ENCODE results near the gene KSR1.

Gene KSR1

GRCh38 chr17:27475070-27475673 is 18.9 kb downstream of the KSR1 start:
- DNase-seq, result no peak

GRCh38 chr17:27475981-27476895 is 20.0 kb downstream of the KSR1 start:
- no peak for DNase-seq

- no peak for DNase-seq
Observed at GRCh38 chr17:27477050-27477888, 21.0 kb downstream of the KSR1 start.

GRCh38 chr17:27477971-27478684 is 21.9 kb downstream of the KSR1 start:
- no peak for DNase-seq

GRCh38 chr17:27478901-27479538 is 22.8 kb downstream of the KSR1 start:
- DNase-seq, result no peak

- DNase-seq, result no peak
Observed at GRCh38 chr17:27479838-27480237, 23.6 kb downstream of the KSR1 start.

- DNase-seq, result no peak
Observed at GRCh38 chr17:27480699-27481098, 24.5 kb downstream of the KSR1 start.

- no peak for DNase-seq
Observed at GRCh38 chr17:27481327-27481726, 25.1 kb downstream of the KSR1 start.

- no peak for DNase-seq
Observed at GRCh38 chr17:27485125-27485524, 28.9 kb downstream of the KSR1 start.

GRCh38 chr17:27485716-27486495 is 29.7 kb downstream of the KSR1 start:
- DNase-seq, result no peak

GRCh38 chr17:27486741-27487140 is 30.5 kb downstream of the KSR1 start:
- no peak for DNase-seq

- no peak for DNase-seq
Observed at GRCh38 chr17:27488231-27488630, 32.0 kb downstream of the KSR1 start.

GRCh38 chr17:27489045-27489715 is 32.9 kb downstream of the KSR1 start:
- no peak for DNase-seq

- no peak for DNase-seq
Observed at GRCh38 chr17:27490391-27490790, 34.1 kb downstream of the KSR1 start.

- no peak for DNase-seq
Observed at GRCh38 chr17:27491713-27492190, 35.5 kb downstream of the KSR1 start.

GRCh38 chr17:27492470-27492869 is 36.2 kb downstream of the KSR1 start:
- DNase-seq, result no peak

- no peak for DNase-seq
Observed at GRCh38 chr17:27493088-27493487, 36.8 kb downstream of the KSR1 start.

GRCh38 chr17:27494192-27495091 is 38.2 kb downstream of the KSR1 start:
- DNase-seq, result peak; percentile 70

GRCh38 chr17:27495460-27495859 is 39.2 kb downstream of the KSR1 start:
- no peak for DNase-seq

- DNase-seq, result no peak
Observed at GRCh38 chr17:27496005-27496404, 39.8 kb downstream of the KSR1 start.

All from right forelimb (tissue), 1 donor.